PFSK-1 (cell line): ENCODE results near the gene ANKRD33.

ENCODE experiments used
- POLR2AphosphoS5 ChIP-seq: IDR thresholded peaks from 2 replicates; pipeline ENCODE4 v1.6.1; 2012; ENCODE audit warnings: low read depth, mild to moderate bottlenecking, control low read depth, low read length, moderate library complexity
- TF ChIP-seq, protein P1 (sequence below), 2 experiments: IDR thresholded peaks; 2 replicates each; pipeline versions ENCODE4 v1.6.1 to v1.8.0; 2011 to 2012; ENCODE audit warnings: low read depth in 2 of 2, low read length in 2 of 2, control low read depth in 1 of 2, inconsistent platforms in 1 of 2, mild to moderate bottlenecking in 1 of 2, moderate library complexity in 1 of 2; ENCODE audit not compliant: insufficient read depth in 1 of 2

DNA sequence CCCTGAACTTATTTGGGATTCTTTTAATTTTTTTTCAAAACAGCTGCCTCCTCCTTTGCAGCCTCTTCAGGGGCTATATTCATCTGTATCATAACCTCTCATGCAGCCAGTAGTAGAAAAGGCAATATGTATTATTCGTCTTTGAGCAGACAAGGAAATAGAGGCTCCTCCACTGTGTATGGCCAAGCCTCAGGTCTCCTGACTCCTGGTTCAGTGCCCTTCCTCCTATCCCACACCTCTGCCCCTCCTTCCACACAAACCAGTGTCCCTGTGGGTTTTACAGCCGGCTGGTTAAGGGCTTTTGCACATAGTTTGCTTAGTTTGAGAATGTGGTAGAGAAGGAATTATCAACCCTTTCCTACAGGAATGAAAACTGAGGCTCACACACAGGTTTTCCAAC is 10.6 kb downstream of the ANKRD33 start:
- TF ChIP-seq, protein P1, sequence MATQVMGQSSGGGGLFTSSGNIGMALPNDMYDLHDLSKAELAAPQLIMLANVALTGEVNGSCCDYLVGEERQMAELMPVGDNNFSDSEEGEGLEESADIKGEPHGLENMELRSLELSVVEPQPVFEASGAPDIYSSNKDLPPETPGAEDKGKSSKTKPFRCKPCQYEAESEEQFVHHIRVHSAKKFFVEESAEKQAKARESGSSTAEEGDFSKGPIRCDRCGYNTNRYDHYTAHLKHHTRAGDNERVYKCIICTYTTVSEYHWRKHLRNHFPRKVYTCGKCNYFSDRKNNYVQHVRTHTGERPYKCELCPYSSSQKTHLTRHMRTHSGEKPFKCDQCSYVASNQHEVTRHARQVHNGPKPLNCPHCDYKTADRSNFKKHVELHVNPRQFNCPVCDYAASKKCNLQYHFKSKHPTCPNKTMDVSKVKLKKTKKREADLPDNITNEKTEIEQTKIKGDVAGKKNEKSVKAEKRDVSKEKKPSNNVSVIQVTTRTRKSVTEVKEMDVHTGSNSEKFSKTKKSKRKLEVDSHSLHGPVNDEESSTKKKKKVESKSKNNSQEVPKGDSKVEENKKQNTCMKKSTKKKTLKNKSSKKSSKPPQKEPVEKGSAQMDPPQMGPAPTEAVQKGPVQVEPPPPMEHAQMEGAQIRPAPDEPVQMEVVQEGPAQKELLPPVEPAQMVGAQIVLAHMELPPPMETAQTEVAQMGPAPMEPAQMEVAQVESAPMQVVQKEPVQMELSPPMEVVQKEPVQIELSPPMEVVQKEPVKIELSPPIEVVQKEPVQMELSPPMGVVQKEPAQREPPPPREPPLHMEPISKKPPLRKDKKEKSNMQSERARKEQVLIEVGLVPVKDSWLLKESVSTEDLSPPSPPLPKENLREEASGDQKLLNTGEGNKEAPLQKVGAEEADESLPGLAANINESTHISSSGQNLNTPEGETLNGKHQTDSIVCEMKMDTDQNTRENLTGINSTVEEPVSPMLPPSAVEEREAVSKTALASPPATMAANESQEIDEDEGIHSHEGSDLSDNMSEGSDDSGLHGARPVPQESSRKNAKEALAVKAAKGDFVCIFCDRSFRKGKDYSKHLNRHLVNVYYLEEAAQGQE (IDR thresholded peaks at IDR 0.05; ENCODE audit: insufficient read depth in 1 of 2, low read depth in 2 of 2, low read length in 2 of 2), result no peak
- TF ChIP-seq POLR2AphosphoS5, result no peak
